Mesenchymal stem cell (in vitro differentiated cells and primary cell): Measurements from ENCODE around the gene ACO2.
A peak's percentile ranks its signal among the peaks of the same experiment; 100 is the strongest.

Experiments used
- DNase-seq: peaks from one replicate; pipeline ENCODE4 v3.0.0-alpha.2; 2013
- H2AFZ ChIP-seq: one replicate; pipeline ENCODE4 v1.6.1; 2013; ENCODE audit warnings: low read depth, mild to moderate bottlenecking, control low read depth, inconsistent platforms, low read length, moderate library complexity
- H2AK5ac ChIP-seq: 2 replicates; pipeline ENCODE4 v1.6.1; 2013; ENCODE audit warnings: low read length, moderate library complexity, mild to moderate bottlenecking, inconsistent platforms; ENCODE audit not compliant: severe bottlenecking
- H2BK120ac ChIP-seq: one replicate; pipeline ENCODE4 v1.6.1; 2013; ENCODE audit warnings: low read depth, mild to moderate bottlenecking, inconsistent platforms, low read length, moderate library complexity
- H2BK12ac ChIP-seq, 2 experiments: one replicate each; pipeline ENCODE4 v1.6.1; 2013; ENCODE audit warnings: inconsistent platforms in 2 of 2, low read length in 2 of 2, mild to moderate bottlenecking in 2 of 2, moderate library complexity in 2 of 2, control low read depth in 1 of 2
- H2BK15ac ChIP-seq: one replicate; pipeline ENCODE4 v1.6.1; 2013; ENCODE audit warnings: mild to moderate bottlenecking, low read depth, inconsistent platforms; ENCODE audit not compliant: poor library complexity, severe bottlenecking
- H2BK5ac ChIP-seq: 2 replicates; pipeline ENCODE4 v1.6.1; 2013; ENCODE audit warnings: low read depth, mild to moderate bottlenecking, low read length, control low read depth, inconsistent platforms; ENCODE audit not compliant: poor library complexity, severe bottlenecking
- H3K14ac ChIP-seq, 2 experiments: one replicate each; pipeline ENCODE4 v1.6.1; 2013; ENCODE audit warnings: inconsistent platforms in 2 of 2, low read length in 2 of 2, control low read depth in 1 of 2, mild to moderate bottlenecking in 1 of 2, moderate library complexity in 1 of 2
- H3K18ac ChIP-seq, 2 experiments: one replicate each; pipeline ENCODE4 v1.6.1; 2013; ENCODE audit warnings: inconsistent platforms in 2 of 2, low read length in 2 of 2, control low read depth in 1 of 2, low read depth in 1 of 2, mild to moderate bottlenecking in 1 of 2
- H3K23ac ChIP-seq, 2 experiments: one replicate each; pipeline ENCODE4 v1.6.1; 2013; ENCODE audit warnings: inconsistent platforms in 2 of 2, low read length in 2 of 2, mild to moderate bottlenecking in 2 of 2, moderate library complexity in 2 of 2, control low read depth in 1 of 2
- H3K27ac ChIP-seq: 2 replicates; pipeline ENCODE4 v1.5.1; 2013; ENCODE audit warnings: mild to moderate bottlenecking, moderate library complexity, low read length, control low read depth, inconsistent platforms; ENCODE audit not compliant: poor library complexity, severe bottlenecking
- H3K27me3 ChIP-seq, 2 experiments: 2 replicates each; pipeline versions ENCODE4 v1.6.1 to v1.7.0; 2013; ENCODE audit warnings: low read length in 2 of 2, mild to moderate bottlenecking in 2 of 2, moderate library complexity in 2 of 2, control low read depth in 1 of 2, inconsistent platforms in 1 of 2; ENCODE audit not compliant: control insufficient read depth in 1 of 2, insufficient read depth in 1 of 2
- H3K36me3 ChIP-seq, 2 experiments: 2 replicates each; pipeline versions ENCODE4 v1.6.1 to v1.7.0; 2013; ENCODE audit warnings: low read length in 2 of 2, control low read depth in 1 of 2, inconsistent platforms in 1 of 2, low read depth in 1 of 2, mild to moderate bottlenecking in 1 of 2; ENCODE audit not compliant: insufficient read depth in 2 of 2, control insufficient read depth in 1 of 2
- H3K4ac ChIP-seq, 2 experiments: one replicate each; pipeline ENCODE4 v1.6.1; 2013; ENCODE audit warnings: inconsistent platforms in 2 of 2, low read length in 2 of 2, mild to moderate bottlenecking in 2 of 2, moderate library complexity in 2 of 2, control low read depth in 1 of 2, low read depth in 1 of 2
- H3K4me1 ChIP-seq: 2 replicates; pipeline ENCODE4 v1.6.1; 2013; ENCODE audit warnings: low read depth, low read length, control low read depth; ENCODE audit not compliant: control insufficient read depth, insufficient read depth
- H3K4me2 ChIP-seq: 2 replicates; pipeline ENCODE4 v1.6.1; 2013; ENCODE audit warnings: low read length, mild to moderate bottlenecking, inconsistent platforms; ENCODE audit not compliant: poor library complexity, severe bottlenecking
- H3K4me3 ChIP-seq, 2 experiments: 2 replicates each; pipeline versions ENCODE4 v1.5.1 to v1.7.0; 2013; ENCODE audit warnings: low read length in 2 of 2, mild to moderate bottlenecking in 2 of 2, control low read depth in 1 of 2, low read depth in 1 of 2; ENCODE audit not compliant: insufficient read depth in 1 of 2
- H3K79me1 ChIP-seq: replicated peaks from 2 replicates; pipeline ENCODE4 v1.6.1; 2013; ENCODE audit warnings: mild to moderate bottlenecking, control low read depth, low read length, inconsistent platforms; ENCODE audit not compliant: poor library complexity, severe bottlenecking
- H3K9ac ChIP-seq: 2 replicates; pipeline ENCODE4 v1.7.0; 2013; ENCODE audit warnings: mild to moderate bottlenecking, low read length, moderate library complexity
- H3K9me3 ChIP-seq: 2 replicates; pipeline ENCODE4 v1.7.0; 2013; ENCODE audit warnings: mild to moderate bottlenecking, low read length; ENCODE audit not compliant: control insufficient read depth
- H4K8ac ChIP-seq: one replicate; pipeline ENCODE4 v1.6.1; 2013; ENCODE audit warnings: inconsistent platforms, mild to moderate bottlenecking, low read length, moderate library complexity
- H4K91ac ChIP-seq: one replicate; pipeline ENCODE4 v1.6.1; 2013; ENCODE audit warnings: mild to moderate bottlenecking, low read length, inconsistent platforms
- WGBS: methylation state at CpG from one replicate; pipeline ENCODE4 v1.1.7; 2013; ENCODE audit warnings: mixed read lengths; 5-methylcytosine and 5-hydroxymethylcytosine counted together

ACO2 gene

DNA sequence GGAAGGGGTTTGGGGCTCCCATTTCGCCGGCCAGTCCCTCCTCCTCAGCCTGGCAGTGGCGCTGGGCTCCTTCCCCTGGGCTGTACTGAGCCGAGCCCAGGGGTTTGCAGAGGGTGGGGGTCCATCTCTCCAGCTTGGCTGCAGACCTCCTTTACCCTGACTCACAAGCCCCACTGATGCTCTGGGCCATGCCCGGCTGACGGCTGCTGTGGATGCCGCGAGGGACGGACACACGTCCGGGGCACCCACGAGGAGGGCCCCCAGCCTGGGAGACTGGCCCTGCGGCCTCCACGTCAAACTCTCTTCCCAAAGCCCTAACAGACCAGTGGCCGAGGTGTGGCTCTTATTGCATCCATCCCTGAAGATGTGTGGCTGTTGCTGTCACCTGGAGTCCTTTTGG lies 106.6 kb downstream of the ACO2 start:
- no peaks in the 10 kb centered on the region for H3K9me3 ChIP-seq
- H2AK5ac ChIP-seq: no peak overlapping the region
- no peak overlapping the region for H4K8ac ChIP-seq
- H3K23ac ChIP-seq: no peak overlapping the region
- H2BK15ac ChIP-seq: no peak overlapping the region
- no peak for DNase-seq
- no peak overlapping the region for H2AFZ ChIP-seq
- WGBS: 94% methylated on average over 15 of the region's 15 CpGs
- H3K27me3 ChIP-seq: no peaks in the 10 kb centered on the region
- H3K9ac ChIP-seq: peak overlapping the region; percentile 62
- H3K79me1 ChIP-seq: no peaks in the 10 kb centered on the region
- H2BK5ac ChIP-seq: no peak overlapping the region
- H3K18ac ChIP-seq: no peak overlapping the region
- no peak overlapping the region for H3K27ac ChIP-seq
- peaks cover 45 to 73% of the 10 kb centered on the region in 2 experiments for H3K36me3 ChIP-seq
- no peak overlapping the region for H3K4ac ChIP-seq
- H3K14ac ChIP-seq: no peak overlapping the region
- H3K4me1 ChIP-seq: peaks cover 17% of the 10 kb centered on the region
- no peak overlapping the region for H2BK12ac ChIP-seq
- H2BK120ac ChIP-seq: no peak overlapping the region
- no peak overlapping the region for H3K4me3 ChIP-seq
- no peak overlapping the region for H4K91ac ChIP-seq
- no peak overlapping the region for H3K4me2 ChIP-seq

DNA sequence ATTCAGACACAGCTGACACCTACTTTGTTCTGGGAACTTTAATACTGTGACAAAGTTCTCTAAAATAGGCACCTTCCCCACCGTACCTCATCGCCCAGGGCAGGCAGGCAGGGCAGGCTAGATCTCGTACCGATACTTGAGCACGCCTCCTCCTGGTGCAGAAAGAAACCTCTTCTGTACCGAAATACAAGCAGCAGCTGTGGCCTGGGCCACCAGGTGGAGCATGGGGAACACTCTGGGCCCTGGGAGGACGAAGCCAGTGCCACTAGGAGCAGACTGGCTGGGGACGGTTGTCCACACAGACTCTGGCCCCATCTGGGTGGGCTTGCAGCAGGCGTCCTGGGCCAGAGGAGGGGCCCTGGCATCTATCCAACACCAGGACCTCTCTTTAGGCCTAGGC lies 108.0 kb downstream of the ACO2 start:
- H2BK12ac ChIP-seq: no peak overlapping the region
- no peak overlapping the region for H3K4me2 ChIP-seq
- H4K91ac ChIP-seq: no peak overlapping the region
- H3K4me1 ChIP-seq: peaks cover 17% of the 10 kb centered on the region
- no peak overlapping the region for H3K4me3 ChIP-seq
- H3K36me3 ChIP-seq: peaks cover 49 to 75% of the 10 kb centered on the region in 2 experiments
- DNase-seq: peak; percentile 67
- no peak overlapping the region for H3K9ac ChIP-seq
- H3K23ac ChIP-seq: no peak overlapping the region
- H3K79me1 ChIP-seq: no peaks in the 10 kb centered on the region
- no peak overlapping the region for H2BK120ac ChIP-seq
- no peak overlapping the region for H2AFZ ChIP-seq
- no peak overlapping the region for H3K14ac ChIP-seq
- no peak overlapping the region for H2BK5ac ChIP-seq
- H3K18ac ChIP-seq: no peak overlapping the region
- 57% methylated on average over 9 of the region's 9 CpGs for whole genome bisulfite sequencing
- no peak overlapping the region for H3K4ac ChIP-seq
- no peak overlapping the region for H2BK15ac ChIP-seq
- H3K27ac ChIP-seq: no peak overlapping the region
- H3K9me3 ChIP-seq: no peaks in the 10 kb centered on the region
- peak overlapping the region; percentile 9 for H4K8ac ChIP-seq
- no peaks in the 10 kb centered on the region for H3K27me3 ChIP-seq
- no peak overlapping the region for H2AK5ac ChIP-seq

DNA sequence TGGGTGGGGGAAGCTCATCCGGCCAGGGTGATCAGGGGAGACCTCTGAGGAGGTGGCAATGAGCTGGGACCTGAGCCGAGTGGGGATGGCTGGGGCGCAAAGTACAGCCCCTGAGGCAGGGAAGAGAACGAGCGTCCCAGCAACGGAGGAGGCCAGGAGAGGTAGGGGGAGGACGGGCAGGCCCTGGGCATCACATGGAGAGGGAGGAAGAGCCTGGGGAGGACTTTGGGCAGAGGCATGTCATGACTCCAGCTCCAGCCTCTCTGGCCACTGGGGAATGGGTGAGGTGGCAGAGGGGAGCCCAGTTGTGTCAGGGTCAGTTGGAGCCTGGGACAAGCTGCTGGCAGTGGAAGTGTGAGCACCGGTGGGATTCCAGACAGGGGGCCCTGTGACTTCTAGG lies 109.2 kb downstream of the ACO2 start:
- Histone ChIP-seq H3K27me3 (no peaks in the 10 kb centered on the region), H3K18ac (no peak overlapping the region), H3K9me3 (no peaks in the 10 kb centered on the region), H3K36me3 (peaks cover 60 to 80% of the 10 kb centered on the region in 2 experiments), H3K27ac (no peak overlapping the region), H2AK5ac (no peak overlapping the region), H2BK120ac (no peak overlapping the region), H3K9ac (no peak overlapping the region), H3K23ac (no peak overlapping the region), H3K79me1 (no peaks in the 10 kb centered on the region), H2BK12ac (no peak overlapping the region), H3K4ac (no peak overlapping the region), H3K14ac (no peak overlapping the region), H3K4me1 (peaks cover 17% of the 10 kb centered on the region), H3K4me2 (no peak overlapping the region), H2BK5ac (no peak overlapping the region), H4K91ac (no peak overlapping the region), H3K4me3 (no peak overlapping the region), H4K8ac (no peak overlapping the region), H2BK15ac (no peak overlapping the region), H2AFZ (no peak overlapping the region)
- WGBS: 97% methylated on average over 8 of the region's 8 CpGs
- no peak for DNase-seq
